ENCODE measurements around the gene ROGDI.
A peak's percentile ranks its signal among the peaks of the same experiment; 100 is the strongest.

Gene ROGDI

DNA sequence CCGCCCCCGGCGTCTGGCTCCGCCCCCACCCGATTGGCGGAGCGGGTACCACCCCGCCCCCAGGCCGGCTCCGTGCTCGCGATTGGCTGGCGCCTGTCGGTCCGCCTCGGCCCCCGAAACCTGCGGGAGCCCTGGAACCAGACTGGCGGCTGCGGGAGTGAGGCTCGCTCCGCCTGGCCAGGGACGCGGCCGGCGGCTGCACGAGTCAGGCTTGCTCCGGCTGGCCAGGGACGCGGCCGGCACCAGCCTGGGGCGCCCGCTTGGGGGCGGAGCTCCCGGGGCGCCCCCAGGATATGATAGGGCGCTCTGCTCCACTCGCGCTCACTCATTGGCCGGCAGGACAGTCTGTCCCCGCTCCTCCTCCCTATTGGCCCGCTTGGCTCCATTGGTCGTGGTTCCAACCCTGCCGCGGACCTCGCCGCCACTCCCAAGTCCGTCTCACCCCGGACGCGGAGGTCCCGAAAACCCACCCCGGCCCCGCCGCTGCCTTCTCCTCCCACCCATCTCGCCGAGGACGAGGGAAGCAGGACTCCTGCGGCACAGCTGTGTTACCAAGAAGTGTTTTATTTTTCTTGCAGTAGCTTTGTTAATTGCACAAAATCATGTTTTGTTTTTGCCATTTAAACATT, 340 bp upstream of the ROGDI start:
- H3K36me3 ChIP-seq (ENCODE audit: insufficient read depth, low read length): peaks cover 4% of the 10 kb centered on the region; the same call in 1 of the 2 replicates
- H3K4me1 ChIP-seq (ENCODE audit: insufficient read depth, low read length): no peaks in the 10 kb centered on the region
- H3K9ac ChIP-seq (ENCODE audit: low read depth, low read length): peak overlapping the region; percentile 44
- no peaks in the 10 kb centered on the region for H3K9me3 ChIP-seq (ENCODE audit: control insufficient read depth, insufficient read depth, low read length)

DNA sequence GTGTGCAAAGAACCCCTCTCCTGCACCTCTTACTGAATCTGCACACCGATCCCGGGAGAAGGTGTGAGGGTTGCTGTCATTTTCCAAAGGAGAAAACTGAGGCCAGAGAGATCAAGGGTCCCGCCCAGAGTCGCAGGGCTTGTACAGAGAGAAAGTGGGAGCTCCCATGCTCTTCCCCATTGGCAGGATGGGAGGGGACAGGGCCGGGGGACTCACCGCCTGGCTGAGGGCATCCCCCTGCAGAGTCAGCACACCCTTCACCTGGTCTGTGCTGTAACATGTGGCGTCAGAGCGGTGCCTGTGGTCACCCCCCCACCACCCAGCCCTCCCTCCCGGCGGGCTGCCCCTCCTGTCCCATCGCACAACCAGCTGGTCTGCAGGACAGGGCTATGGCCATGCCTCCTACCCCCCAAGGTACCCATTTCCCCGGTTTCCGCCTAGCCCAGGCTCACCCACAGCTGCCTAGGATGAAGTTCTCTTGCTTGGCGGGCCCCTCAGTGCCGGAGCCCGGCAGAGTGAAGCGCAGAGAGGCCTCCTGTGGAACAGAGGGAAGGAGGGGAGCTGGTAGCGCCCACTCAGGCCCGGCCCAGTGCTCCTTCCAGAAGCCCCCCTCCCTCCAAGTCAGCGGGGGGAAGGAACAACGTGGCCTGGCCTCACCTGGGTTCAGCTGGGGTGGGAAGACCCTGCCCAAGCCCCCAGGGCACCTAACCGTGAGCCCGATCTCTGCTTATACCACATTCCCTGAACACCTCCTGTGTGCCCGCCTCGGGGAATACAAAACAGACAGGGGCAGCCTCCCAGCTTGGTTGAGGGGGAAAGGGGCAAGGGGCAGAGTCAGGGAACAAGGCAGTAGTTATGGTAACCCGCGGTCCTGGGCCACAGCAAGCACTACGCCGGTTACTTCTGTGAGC, 1.1 kb downstream of the ROGDI start:
- no peaks in the 10 kb centered on the region for H3K36me3 ChIP-seq (ENCODE audit: insufficient read depth, low read length)
- H3K9ac ChIP-seq (ENCODE audit: low read depth, low read length): peak overlapping the region; percentile 44
- no peaks in the 10 kb centered on the region for H3K4me1 ChIP-seq (ENCODE audit: insufficient read depth, low read length)
- H3K9me3 ChIP-seq (ENCODE audit: control insufficient read depth, insufficient read depth, low read length): no peaks in the 10 kb centered on the region

DNA sequence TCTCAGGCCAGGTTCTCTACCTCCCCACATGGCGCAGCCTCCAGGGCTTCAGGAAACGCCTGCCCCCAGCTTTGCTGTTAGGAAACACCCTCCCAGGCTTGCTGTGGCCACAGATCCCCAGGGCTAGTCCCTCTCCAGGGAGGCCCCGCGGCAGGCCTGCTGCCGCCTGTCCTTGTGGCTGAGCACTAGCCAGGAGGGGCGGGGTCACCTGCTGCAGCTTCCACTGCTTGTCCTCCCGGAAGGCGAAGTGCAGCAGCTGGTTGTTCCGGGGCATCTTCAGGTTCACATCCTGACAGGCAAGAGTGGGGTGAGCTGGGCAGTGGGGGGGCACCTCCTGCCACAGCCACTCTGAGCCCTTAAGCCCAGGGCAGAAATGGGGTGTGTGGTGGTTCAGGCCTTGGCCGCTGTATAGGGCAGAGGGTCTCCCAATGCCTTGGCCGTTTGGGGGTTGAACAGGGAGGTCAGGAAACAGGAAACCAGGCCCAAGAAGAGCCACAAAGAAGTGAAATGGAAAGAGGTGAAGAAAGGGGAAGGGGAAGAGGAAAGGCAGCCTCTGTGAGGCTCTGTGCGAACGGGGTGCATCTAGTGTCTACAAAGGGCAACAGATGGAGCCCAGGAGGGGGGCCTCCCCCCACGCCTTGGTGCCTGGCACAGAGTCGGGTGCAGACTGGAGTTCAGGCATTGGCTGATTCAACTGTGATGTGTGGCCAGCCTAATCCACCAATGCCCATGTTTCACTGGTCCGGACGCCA, 2.0 kb downstream of the ROGDI start:
- H3K36me3 ChIP-seq (ENCODE audit: insufficient read depth, low read length): no peaks in the 10 kb centered on the region
- no peaks in the 10 kb centered on the region for H3K4me1 ChIP-seq (ENCODE audit: insufficient read depth, low read length)
- H3K9ac ChIP-seq (ENCODE audit: low read depth, low read length): no peak overlapping the region
- H3K9me3 ChIP-seq (ENCODE audit: control insufficient read depth, insufficient read depth, low read length): no peaks in the 10 kb centered on the region

DNA sequence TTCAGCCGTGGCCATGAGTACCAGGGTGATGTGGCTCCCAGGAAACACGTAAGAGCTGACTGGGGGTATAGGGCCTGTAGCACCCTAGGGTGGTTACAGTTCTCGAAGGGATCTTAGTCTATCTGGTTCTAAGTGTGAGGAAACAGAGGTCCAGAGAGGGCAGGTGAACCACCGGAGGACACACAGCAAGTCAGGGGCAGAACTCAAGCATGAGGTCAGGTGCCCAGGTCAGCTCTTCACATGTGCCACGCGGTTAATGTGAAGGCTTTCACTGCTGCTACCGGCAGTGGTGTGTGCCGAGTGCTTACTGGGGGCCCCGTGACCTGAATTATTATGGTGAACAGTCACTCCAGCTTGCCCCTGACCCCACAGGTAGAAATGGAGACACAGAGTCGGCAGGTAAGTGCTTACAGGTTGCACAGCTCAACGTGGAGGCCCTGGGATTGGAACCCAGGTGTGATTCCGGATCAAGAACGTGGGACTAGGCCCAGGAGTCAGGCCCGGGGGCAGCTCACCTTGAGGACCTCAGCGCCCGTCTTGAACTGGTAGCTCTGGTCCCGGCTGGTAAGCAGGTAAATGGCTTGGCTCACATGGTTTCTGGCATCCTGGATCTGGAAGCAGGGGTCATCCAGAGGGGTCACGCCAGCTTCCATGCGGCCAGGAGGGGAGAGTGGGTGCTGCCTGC, 3.1 kb downstream of the ROGDI start:
- H3K9ac ChIP-seq (ENCODE audit: low read depth, low read length): no peak overlapping the region
- H3K36me3 ChIP-seq (ENCODE audit: insufficient read depth, low read length): no peaks in the 10 kb centered on the region
- H3K9me3 ChIP-seq (ENCODE audit: control insufficient read depth, insufficient read depth, low read length): no peaks in the 10 kb centered on the region
- no peaks in the 10 kb centered on the region for H3K4me1 ChIP-seq (ENCODE audit: insufficient read depth, low read length)

DNA sequence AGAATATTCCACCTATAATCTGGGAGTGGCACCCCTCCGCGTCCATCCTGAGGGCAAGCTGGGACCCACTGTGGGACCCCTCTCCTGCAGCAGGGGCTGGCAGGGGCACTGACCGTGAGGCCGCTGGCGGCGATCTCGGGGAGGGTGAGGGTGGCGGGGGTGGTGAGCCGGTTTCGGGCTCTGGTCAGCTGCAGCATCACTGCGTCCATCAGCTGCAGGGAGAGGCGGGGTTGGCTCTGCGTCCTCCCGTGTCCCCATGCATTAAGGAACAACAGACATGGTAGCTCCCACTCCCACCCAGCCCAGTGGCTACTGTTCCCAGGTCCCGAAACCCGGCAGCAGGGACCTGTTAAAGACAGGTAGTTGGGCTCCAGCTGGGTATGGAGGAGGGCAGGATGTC, 4.0 kb downstream of the ROGDI start:
- H3K9ac ChIP-seq (ENCODE audit: low read depth, low read length): no peak overlapping the region
- H3K9me3 ChIP-seq (ENCODE audit: control insufficient read depth, insufficient read depth, low read length): no peaks in the 10 kb centered on the region
- no peaks in the 10 kb centered on the region for H3K36me3 ChIP-seq (ENCODE audit: insufficient read depth, low read length)
- H3K4me1 ChIP-seq (ENCODE audit: insufficient read depth, low read length): no peaks in the 10 kb centered on the region

DNA sequence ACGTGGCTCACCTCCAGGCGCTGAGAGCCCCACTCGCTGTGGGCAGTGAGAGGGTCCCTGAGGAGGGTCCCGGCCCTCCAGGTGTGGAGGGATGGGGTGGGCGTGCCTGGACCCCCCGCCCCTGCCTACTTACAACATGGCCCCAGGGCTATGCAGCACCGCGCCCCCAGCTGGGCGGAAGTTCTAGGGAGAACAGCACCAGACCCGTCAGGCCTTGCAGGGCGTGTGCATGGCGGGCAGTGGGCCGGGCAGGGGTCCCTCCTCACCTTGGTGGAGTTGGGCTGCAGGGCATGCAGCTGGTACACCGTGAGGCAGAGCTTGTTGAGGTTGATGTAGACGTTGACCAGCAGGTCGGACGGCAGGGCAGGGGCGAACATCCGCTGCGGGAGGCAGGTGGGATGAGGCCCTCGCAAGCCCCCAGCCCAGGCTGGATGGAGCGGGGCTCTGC, 4.6 kb downstream of the ROGDI start:
- Histone ChIP-seq H3K9ac (ENCODE audit: low read depth, low read length) (no peak overlapping the region), H3K4me1 (ENCODE audit: insufficient read depth, low read length) (no peaks in the 10 kb centered on the region), H3K36me3 (ENCODE audit: insufficient read depth, low read length) (no peaks in the 10 kb centered on the region), H3K9me3 (ENCODE audit: control insufficient read depth, insufficient read depth, low read length) (no peaks in the 10 kb centered on the region)

DNA sequence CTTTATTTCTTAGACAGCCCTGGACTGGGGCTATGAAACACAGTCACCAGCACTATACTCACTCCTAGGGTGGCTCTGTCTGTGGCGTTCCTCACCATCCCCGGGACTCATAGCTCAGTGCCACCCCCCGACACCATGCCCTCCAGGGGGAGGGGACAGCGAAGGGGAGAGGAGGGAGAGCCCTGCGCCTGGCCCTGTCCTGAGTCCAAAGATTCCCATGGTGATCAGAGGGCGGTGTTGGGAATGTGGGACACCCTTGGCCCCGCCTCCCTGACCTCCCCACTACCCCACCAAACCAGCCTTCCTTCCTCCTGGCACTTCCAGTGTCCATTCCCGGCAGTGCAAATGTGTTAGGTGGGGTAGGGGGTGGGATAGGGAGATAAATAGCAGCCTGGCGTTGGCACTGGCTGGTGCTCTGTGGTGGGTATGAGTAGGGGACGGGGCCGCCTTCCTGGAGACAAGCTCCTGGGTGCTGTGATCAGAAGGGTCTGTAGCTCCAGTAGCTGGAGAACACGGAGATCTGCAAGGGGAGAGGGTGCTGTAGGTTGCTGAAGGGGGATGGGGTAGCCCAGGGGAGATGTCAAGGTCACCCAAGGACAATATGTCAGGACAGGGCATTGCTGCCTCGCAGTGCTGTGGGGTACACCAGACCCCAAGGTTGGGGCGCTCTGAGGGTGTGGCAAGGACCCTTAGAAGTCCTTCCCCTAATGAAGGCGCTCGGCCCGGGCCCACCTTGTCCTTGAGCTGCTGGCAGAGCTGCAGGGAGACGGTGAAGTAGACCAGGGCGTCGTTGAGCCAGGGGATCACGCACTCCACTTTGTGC, 5.2 kb downstream of the ROGDI start:
- no peaks in the 10 kb centered on the region for H3K36me3 ChIP-seq (ENCODE audit: insufficient read depth, low read length)
- H3K4me1 ChIP-seq (ENCODE audit: insufficient read depth, low read length): no peaks in the 10 kb centered on the region

DNA sequence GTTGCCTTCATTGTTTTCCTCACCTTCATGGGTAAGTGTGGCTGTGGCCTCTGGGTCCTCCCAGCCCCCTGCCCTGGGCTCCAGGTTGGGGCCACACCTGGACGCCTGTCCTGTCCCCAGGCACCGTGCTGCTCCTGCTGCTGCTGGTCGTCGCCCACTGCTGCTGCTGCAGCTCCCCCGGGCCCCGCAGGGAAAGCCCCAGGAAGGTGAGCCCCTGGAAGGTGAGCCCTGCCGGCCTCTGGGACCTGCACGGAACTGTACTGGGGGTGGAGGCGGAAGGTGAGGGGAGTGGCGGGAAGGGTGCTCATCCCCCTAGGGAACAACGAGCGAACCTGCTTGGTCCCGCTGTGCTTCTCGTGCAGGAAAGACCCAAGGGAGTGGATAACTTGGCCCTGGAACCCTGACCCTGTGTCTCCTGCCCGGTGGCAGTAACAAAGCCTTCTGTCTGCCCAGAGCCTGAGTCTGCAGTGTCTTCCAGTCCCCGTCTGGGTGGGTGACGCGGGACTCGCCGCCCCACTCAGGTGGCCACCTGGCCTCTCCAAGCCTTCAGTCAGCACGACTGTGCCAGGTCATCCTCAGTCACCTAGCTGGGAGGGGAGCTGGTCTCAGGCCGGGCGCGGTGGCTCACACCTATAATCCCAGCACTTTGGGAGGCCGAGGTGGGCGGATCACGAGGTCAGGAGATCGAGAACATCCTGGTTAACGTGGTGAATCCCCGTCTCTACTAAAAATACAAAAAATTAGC, 6.4 kb downstream of the ROGDI start:
- no peaks in the 10 kb centered on the region for H3K36me3 ChIP-seq (ENCODE audit: insufficient read depth, low read length)
- H3K9ac ChIP-seq (ENCODE audit: low read depth, low read length): no peak overlapping the region
- no peaks in the 10 kb centered on the region for H3K9me3 ChIP-seq (ENCODE audit: control insufficient read depth, insufficient read depth, low read length)
- H3K4me1 ChIP-seq (ENCODE audit: insufficient read depth, low read length): no peaks in the 10 kb centered on the region

More for the DNA sequence above, 5.2 kb downstream of the ROGDI start:
- H3K9ac ChIP-seq (ENCODE audit: low read depth, low read length): no peak overlapping the region
- H3K9me3 ChIP-seq (ENCODE audit: control insufficient read depth, insufficient read depth, low read length): no peaks in the 10 kb centered on the region

DNA sequence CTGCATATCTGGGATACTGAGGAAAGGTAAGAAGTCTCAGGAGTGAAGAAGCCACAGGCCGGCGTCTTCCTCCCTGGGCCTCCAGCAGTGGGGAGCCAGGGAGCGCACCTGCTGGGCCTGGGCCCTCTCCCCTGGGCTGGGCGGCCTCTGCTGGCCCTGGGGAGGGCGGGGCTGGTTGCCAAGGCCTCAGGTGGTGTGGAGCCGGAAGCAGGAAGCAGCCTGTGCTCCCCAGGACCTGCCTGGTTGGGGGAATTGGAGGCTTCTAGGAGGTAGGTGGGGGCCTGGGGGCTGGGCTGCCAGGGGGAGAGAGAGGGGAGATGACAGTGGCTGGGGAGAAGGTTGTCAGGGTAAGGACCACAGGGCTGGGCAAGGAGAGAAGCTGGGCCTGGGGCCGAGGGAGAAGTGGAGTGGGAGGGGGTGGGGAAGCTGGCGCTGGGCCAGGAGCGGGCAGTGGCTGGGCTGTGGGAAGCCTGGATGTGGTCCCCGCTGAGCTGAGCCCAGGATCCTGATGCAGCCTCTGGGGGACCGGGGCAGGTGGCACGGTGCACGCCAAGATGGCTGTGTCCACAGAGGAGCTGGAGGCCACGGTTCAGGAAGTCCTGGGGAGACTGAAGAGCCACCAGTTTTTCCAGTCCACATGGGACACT, 7.1 kb downstream of the ROGDI start, which contains the start of gene SMIM22:
Gene SMIM22, plus strand, starts transcription at position 189 of the 647 bp plus-strand sequence. Its CDS starts 366 bp downstream, at position 555.
- no peaks in the 10 kb centered on the region for H3K9me3 ChIP-seq (ENCODE audit: control insufficient read depth, insufficient read depth, low read length)
- no peaks in the 10 kb centered on the region for H3K36me3 ChIP-seq (ENCODE audit: insufficient read depth, low read length)
- H3K9ac ChIP-seq (ENCODE audit: low read depth, low read length): no peak within 1 kb of the TSS
- H3K4me1 ChIP-seq (ENCODE audit: insufficient read depth, low read length): no peaks in the 10 kb centered on the region

DNA sequence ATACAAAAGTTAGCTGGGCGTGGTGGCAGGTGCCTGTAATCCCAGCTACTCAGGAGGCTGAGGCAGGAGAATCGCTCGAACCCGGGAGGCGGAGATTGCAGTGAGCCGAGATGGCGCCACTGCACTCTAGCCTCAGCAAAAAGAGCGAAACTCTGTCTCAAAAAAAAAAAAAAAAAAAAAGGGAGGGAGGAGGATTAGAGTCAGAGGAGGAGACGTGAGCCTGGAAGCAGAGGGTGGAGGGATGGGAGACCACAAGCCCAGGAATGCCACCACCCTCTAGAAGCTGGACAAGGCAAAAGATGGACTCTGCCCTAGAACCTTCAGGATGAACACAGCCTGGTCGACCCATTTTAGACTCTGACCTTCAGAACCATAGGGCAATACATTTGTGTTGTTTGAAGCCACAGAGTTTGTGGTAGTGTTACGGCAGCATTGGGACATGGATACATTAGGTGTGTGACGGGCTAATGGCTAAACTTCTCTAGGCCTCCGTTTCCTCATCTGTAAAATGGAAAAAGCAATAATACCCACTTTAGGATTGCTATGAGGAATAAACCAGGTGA, 9.4 kb downstream of the ROGDI start:
- Histone ChIP-seq H3K9me3 (ENCODE audit: control insufficient read depth, insufficient read depth, low read length) (no peaks in the 10 kb centered on the region), H3K4me1 (ENCODE audit: insufficient read depth, low read length) (peaks cover 6% of the 10 kb centered on the region)

DNA sequence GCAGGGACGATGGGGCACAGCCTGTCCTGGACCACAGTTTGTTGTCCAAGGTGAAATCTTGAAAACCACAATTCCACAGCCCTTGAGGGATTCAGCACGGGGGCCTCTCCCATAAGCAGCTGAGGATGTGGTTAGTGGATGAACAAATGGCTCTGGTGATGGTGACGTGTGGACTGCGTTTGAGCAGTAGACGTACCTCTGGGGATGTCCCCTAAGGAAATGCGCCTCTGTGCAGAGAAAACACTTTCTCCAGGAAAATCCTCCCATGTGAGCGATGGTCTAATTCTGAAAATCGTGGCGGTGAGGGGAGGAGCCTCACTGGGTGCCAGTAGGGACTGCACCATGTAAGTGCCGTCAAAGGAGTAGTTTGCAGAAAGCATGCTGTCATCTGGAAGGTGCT, 11.6 kb downstream of the ROGDI start:
- H3K36me3 ChIP-seq (ENCODE audit: insufficient read depth, low read length): no peaks in the 10 kb centered on the region
- H3K9ac ChIP-seq (ENCODE audit: low read depth, low read length): no peak overlapping the region
- no peaks in the 10 kb centered on the region for H3K9me3 ChIP-seq (ENCODE audit: control insufficient read depth, insufficient read depth, low read length)
- peaks cover 14% of the 10 kb centered on the region for H3K4me1 ChIP-seq (ENCODE audit: insufficient read depth, low read length)

More for the DNA sequence above, 9.4 kb downstream of the ROGDI start:
- H3K36me3 ChIP-seq (ENCODE audit: insufficient read depth, low read length): no peaks in the 10 kb centered on the region
- no peak overlapping the region for H3K9ac ChIP-seq (ENCODE audit: low read depth, low read length)

DNA sequence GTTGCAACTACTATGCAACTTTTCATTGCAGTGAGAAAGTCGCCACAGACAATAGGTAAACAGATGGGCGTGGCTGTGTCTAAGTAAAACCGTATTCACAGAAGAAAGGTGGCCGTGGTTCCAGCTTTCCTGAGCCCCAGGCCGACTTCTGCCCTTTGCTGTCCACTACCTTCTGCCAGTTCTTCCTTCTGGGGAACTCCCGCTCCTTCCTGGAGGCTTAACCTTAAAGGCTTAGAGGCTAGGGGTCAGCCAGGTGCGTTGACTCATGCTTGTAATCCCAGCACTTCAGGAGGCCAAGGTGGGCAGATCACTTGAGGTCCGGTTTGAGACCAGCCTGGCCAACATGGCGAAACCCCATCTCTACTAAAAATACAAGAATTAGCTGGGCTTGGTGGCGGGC, 12.2 kb downstream of the ROGDI start:
- Histone ChIP-seq H3K36me3 (ENCODE audit: insufficient read depth, low read length) (no peaks in the 10 kb centered on the region), H3K9me3 (ENCODE audit: control insufficient read depth, insufficient read depth, low read length) (no peaks in the 10 kb centered on the region), H3K4me1 (ENCODE audit: insufficient read depth, low read length) (peaks cover 14% of the 10 kb centered on the region), H3K9ac (ENCODE audit: low read depth, low read length) (no peak overlapping the region)
